Tibial nerve (tissue), 3 donors: ENCODE data around the gene MDM1.

Experiments
- POLR2A ChIP-seq, 2 donors: fragments of 450-650 bp; IDR thresholded peaks; one replicate each; pipeline ENCODE4 v1.6.1; 2017; ENCODE audit warnings: antibody characterized with exemption in 2 of 2, mild to moderate bottlenecking in 2 of 2, moderate library complexity in 2 of 2
- TF ChIP-seq, protein P1 (sequence below), 5 experiments: fragments of 200-600 bp in 3 of 5; fragments of 450-650 bp in 2 of 5; sonication (generic) in 3 of 5; IDR thresholded peaks; one replicate each; pipeline ENCODE4 v1.5.1; 2016 to 2019; ENCODE audit warnings: antibody characterized with exemption in 5 of 5, mild to moderate bottlenecking in 3 of 5, moderate library complexity in 2 of 5

DNA sequence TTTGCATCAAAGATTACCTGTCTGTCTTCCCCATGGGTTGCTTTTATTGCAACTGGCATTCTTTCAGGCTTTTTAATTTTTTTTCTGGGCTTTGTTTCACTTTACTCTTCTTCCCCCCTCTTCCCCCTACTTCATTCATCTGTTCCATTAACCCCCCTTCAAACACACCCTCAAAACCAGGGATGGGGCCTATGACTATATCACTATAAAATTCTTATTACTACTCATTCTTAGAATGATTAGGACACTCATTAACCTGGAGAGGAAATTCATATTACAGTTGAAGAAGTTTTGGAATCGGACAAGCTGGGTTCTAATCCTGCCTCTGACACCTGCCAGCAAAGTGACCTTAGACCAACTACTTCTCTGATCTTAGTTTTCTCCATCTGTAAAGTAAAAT is 24.8 kb upstream of the MDM1 start:
- TF ChIP-seq, protein P1, sequence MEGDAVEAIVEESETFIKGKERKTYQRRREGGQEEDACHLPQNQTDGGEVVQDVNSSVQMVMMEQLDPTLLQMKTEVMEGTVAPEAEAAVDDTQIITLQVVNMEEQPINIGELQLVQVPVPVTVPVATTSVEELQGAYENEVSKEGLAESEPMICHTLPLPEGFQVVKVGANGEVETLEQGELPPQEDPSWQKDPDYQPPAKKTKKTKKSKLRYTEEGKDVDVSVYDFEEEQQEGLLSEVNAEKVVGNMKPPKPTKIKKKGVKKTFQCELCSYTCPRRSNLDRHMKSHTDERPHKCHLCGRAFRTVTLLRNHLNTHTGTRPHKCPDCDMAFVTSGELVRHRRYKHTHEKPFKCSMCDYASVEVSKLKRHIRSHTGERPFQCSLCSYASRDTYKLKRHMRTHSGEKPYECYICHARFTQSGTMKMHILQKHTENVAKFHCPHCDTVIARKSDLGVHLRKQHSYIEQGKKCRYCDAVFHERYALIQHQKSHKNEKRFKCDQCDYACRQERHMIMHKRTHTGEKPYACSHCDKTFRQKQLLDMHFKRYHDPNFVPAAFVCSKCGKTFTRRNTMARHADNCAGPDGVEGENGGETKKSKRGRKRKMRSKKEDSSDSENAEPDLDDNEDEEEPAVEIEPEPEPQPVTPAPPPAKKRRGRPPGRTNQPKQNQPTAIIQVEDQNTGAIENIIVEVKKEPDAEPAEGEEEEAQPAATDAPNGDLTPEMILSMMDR (IDR thresholded peaks at IDR 0.05), result no peak
- no peak for TF ChIP-seq POLR2A (IDR thresholded peaks at IDR 0.05)
